ENCODE results near the gene SEMA3A. TPM values are rescaled to one million over a fixed set of nuclear protein-coding genes. Genes with fewer than 3 reads are reported as not detected.

Gene SEMA3A
- total and polyA plus RNA-seq, 4 donors: 0.13 to 0.56 (median 0.20) TPM

- Histone ChIP-seq H3K36me3 (ENCODE audit: control insufficient read depth in 4 of 4, insufficient read depth in 3 of 4, low read depth in 1 of 4, low read length in 3 of 4) (no peaks in the 10 kb centered on the region), H3K9ac (ENCODE audit: low read depth in 1 of 2, low read length in 2 of 2) (no peak overlapping the region), H3K9me3 (ENCODE audit: control insufficient read depth in 4 of 4, low read length in 3 of 4) (no peaks in the 10 kb centered on the region), H3K27ac (ENCODE audit: low read depth in 1 of 2, low read length in 2 of 2) (no peak overlapping the region), H3K4me3 (ENCODE audit: low read depth in 1 of 3, low read length in 3 of 3) (no peak overlapping the region), H3K4me1 (ENCODE audit: control insufficient read depth in 4 of 4, insufficient read depth in 4 of 4, low read length in 3 of 4) (no peaks in the 10 kb centered on the region), H3K27me3 (ENCODE audit: control insufficient read depth in 4 of 4, insufficient read depth in 4 of 4, low read length in 3 of 4) (no peaks in the 10 kb centered on the region)
- 91% methylated on average over 1 of the region's 1 CpG for WGBS
- no peak for DNase-seq (ENCODE audit: low spot score)
- TF ChIP-seq REST (IDR thresholded peaks at IDR 0.05): no peak
- TF ChIP-seq HNF4A (conservative IDR thresholded peaks at IDR 0.05): no peak
- TF ChIP-seq HNF4G (IDR thresholded peaks at IDR 0.05): no peak
Observed at GRCh38 chr7:84102213-84102612, 92.4 kb downstream of the SEMA3A start.

- H3K27ac ChIP-seq (ENCODE audit: low read depth in 1 of 2, low read length in 2 of 2): no peak overlapping the region
- no peak for TF ChIP-seq FOXA2 (IDR thresholded peaks at IDR 0.05)
- TF ChIP-seq EGR1 (IDR thresholded peaks at IDR 0.05; ENCODE audit: low read depth in 2 of 2): no peak
- TF ChIP-seq RXRA (IDR thresholded peaks at IDR 0.05): no peak
- no peak for TF ChIP-seq HNF4A (conservative IDR thresholded peaks at IDR 0.05)
- no peaks in the 10 kb centered on the region for H3K36me3 ChIP-seq (ENCODE audit: control insufficient read depth in 4 of 4, insufficient read depth in 3 of 4, low read depth in 1 of 4, low read length in 3 of 4)
- WGBS: 77% methylated on average over 1 of the region's 1 CpG
- DNase-seq (ENCODE audit: low spot score): no peak
- H3K4me1 ChIP-seq (ENCODE audit: control insufficient read depth in 4 of 4, insufficient read depth in 4 of 4, low read length in 3 of 4): no peaks in the 10 kb centered on the region
- H3K9me3 ChIP-seq (ENCODE audit: control insufficient read depth in 4 of 4, low read length in 3 of 4): no peaks in the 10 kb centered on the region
- no peak overlapping the region for H3K9ac ChIP-seq (ENCODE audit: low read depth in 1 of 2, low read length in 2 of 2)
- H3K4me3 ChIP-seq (ENCODE audit: low read depth in 1 of 3, low read length in 3 of 3): no peak overlapping the region
- H3K27me3 ChIP-seq (ENCODE audit: control insufficient read depth in 4 of 4, insufficient read depth in 4 of 4, low read length in 3 of 4): no peaks in the 10 kb centered on the region
Observed at GRCh38 chr7:84100866-84101265, 93.7 kb downstream of the SEMA3A start.

- no peak overlapping the region for H3K9ac ChIP-seq (ENCODE audit: low read depth in 1 of 2, low read length in 2 of 2)
- no peak overlapping the region for H3K27ac ChIP-seq (ENCODE audit: low read depth in 1 of 2, low read length in 2 of 2)
- no peaks in the 10 kb centered on the region for H3K36me3 ChIP-seq (ENCODE audit: control insufficient read depth in 4 of 4, insufficient read depth in 3 of 4, low read depth in 1 of 4, low read length in 3 of 4)
- no peaks in the 10 kb centered on the region for H3K27me3 ChIP-seq (ENCODE audit: control insufficient read depth in 4 of 4, insufficient read depth in 4 of 4, low read length in 3 of 4)
- no peaks in the 10 kb centered on the region for H3K9me3 ChIP-seq (ENCODE audit: control insufficient read depth in 4 of 4, low read length in 3 of 4)
- no peaks in the 10 kb centered on the region for H3K4me1 ChIP-seq (ENCODE audit: control insufficient read depth in 4 of 4, insufficient read depth in 4 of 4, low read length in 3 of 4)
- 57% methylated on average over 2 of the region's 2 CpGs for WGBS
- H3K4me3 ChIP-seq (ENCODE audit: low read depth in 1 of 3, low read length in 3 of 3): no peak overlapping the region
- no peak for DNase-seq (ENCODE audit: low spot score)
- no peak for TF ChIP-seq FOXA2 (IDR thresholded peaks at IDR 0.05)
- TF ChIP-seq SP1 (IDR thresholded peaks at IDR 0.05): no peak
- no peak for TF ChIP-seq FOXA1 (IDR thresholded peaks at IDR 0.05)
- no peak for TF ChIP-seq CTCF (IDR thresholded peaks at IDR 0.05; ENCODE audit: low read depth, low read length, missing input control)
- no peak for TF ChIP-seq ATF3 (IDR thresholded peaks at IDR 0.05)
- no peak for TF ChIP-seq JUND (IDR thresholded peaks at IDR 0.05)
- no peak for TF ChIP-seq RAD21 (IDR thresholded peaks at IDR 0.05)
- no peak for TF ChIP-seq TAF1 (conservative IDR thresholded peaks at IDR 0.05)
- no peak for TF ChIP-seq HNF4A (conservative IDR thresholded peaks at IDR 0.05)
- TF ChIP-seq YY1 (IDR thresholded peaks at IDR 0.05): no peak
- TF ChIP-seq ZBTB33 (IDR thresholded peaks at IDR 0.05): no peak
- TF ChIP-seq NR2F2 (IDR thresholded peaks at IDR 0.05): no peak
- TF ChIP-seq EGR1 (IDR thresholded peaks at IDR 0.05; ENCODE audit: low read depth in 2 of 2): no peak
- TF ChIP-seq MAX (IDR thresholded peaks at IDR 0.05): no peak
- TF ChIP-seq RXRA (IDR thresholded peaks at IDR 0.05): no peak
- no peak for TF ChIP-seq HNF4G (IDR thresholded peaks at IDR 0.05)
- no peak for TF ChIP-seq GABPA (IDR thresholded peaks at IDR 0.05 in 1 of 2, conservative IDR thresholded peaks at IDR 0.05 in 1 of 2)
Observed at GRCh38 chr7:84095971-84096370, 98.6 kb downstream of the SEMA3A start.

Data from liver (tissue), 9 donors.